K562 (cell line): ENCODE data around the gene TNFAIP3. TPM values are rescaled to one million over a fixed set of nuclear protein-coding genes. Genes with fewer than 3 reads are reported as not detected.
A peak's percentile ranks its signal among the peaks of the same experiment; 100 is the strongest.

Experiments used
- CBFB ChIP-seq: sonication (generic); formaldehyde crosslinking; IDR thresholded peaks from 2 replicates; pipeline ENCODE4 v1.4.0; 2020; ENCODE audit warnings: mild to moderate bottlenecking, missing genetic modification reagents
- CBX3 ChIP-seq, 2 experiments: IDR thresholded peaks; 1 replicate in 1 of 2; 2 replicates in 1 of 2; pipeline ENCODE4 v1.6.1; 2012; ENCODE audit warnings: inconsistent platforms in 2 of 2, low read length in 2 of 2, borderline replicate concordance in 1 of 2, control low read depth in 1 of 2
- CREB1 ChIP-seq, 2 experiments: sonication (generic) in 1 of 2; formaldehyde crosslinking in 1 of 2; IDR thresholded peaks; 2 replicates each; pipeline versions ENCODE4 v1.6.1 to v1.8.0; 2012 to 2022; ENCODE audit warnings: inconsistent platforms in 1 of 2, mild to moderate bottlenecking in 1 of 2, missing genetic modification reagents in 1 of 2, moderate library complexity in 1 of 2
- CUX1 ChIP-seq: fragments of 200-800 bp; sonication (Bioruptor generic); IDR thresholded peaks from 2 replicates; pipeline ENCODE4 v1.6.1; 2016; ENCODE audit warnings: missing genetic modification characterization, missing compliant biosample characterization
- DDX20 ChIP-seq: fragments of 450-650 bp; IDR thresholded peaks from 2 replicates; pipeline ENCODE4 v1.6.1; 2016; ENCODE audit warnings: missing genetic modification characterization, low read depth, mild to moderate bottlenecking, missing compliant biosample characterization, moderate library complexity
- DNMT1 ChIP-seq: fragments of 450-650 bp; IDR thresholded peaks from 2 replicates; pipeline ENCODE4 v1.6.1; 2016; ENCODE audit warnings: antibody characterized with exemption, mild to moderate bottlenecking
- EP400 ChIP-seq: fragments of 450-650 bp; IDR thresholded peaks from 2 replicates; pipeline ENCODE4 v1.6.1; 2017; ENCODE audit warnings: antibody characterized with exemption, mild to moderate bottlenecking, moderate library complexity
- ETV5 ChIP-seq: sonication (generic); formaldehyde crosslinking; IDR thresholded peaks from 2 replicates; pipeline ENCODE4 v1.4.0; 2020; ENCODE audit warnings: low read depth, mild to moderate bottlenecking, missing genetic modification reagents
- HBP1 ChIP-seq: fragments of 450-650 bp; formaldehyde crosslinking; IDR thresholded peaks from 2 replicates; pipeline ENCODE4 v1.4.0; 2022; ENCODE audit warnings: missing genetic modification characterization
- HMG20B ChIP-seq: fragments of 250-450 bp; sonication (Bioruptor Pico); IDR thresholded peaks from 2 replicates; pipeline ENCODE4 v1.5.0; 2021; ENCODE audit warnings: mild to moderate bottlenecking
- KLF6 ChIP-seq: fragments of 250-450 bp; sonication (Bioruptor Pico); IDR thresholded peaks from 2 replicates; pipeline ENCODE4 v1.4.0; 2020; ENCODE audit warnings: mild to moderate bottlenecking, moderate library complexity, borderline replicate concordance
- PHF21A ChIP-seq: fragments of 450-650 bp; IDR thresholded peaks from 2 replicates; pipeline ENCODE4 v1.6.1; 2017; ENCODE audit warnings: low read depth, borderline replicate concordance
- SRSF3 ChIP-seq: fragments of 200-400 bp; formaldehyde crosslinking; IDR thresholded peaks from 2 replicates; pipeline ENCODE4 v1.6.1; 2016; ENCODE audit warnings: mild to moderate bottlenecking, low read length, moderate library complexity; ENCODE audit not compliant: insufficient read depth
- TAF1 ChIP-seq: IDR thresholded peaks from 2 replicates; pipeline ENCODE4 v1.6.1; 2011; ENCODE audit warnings: mild to moderate bottlenecking, low read length, moderate library complexity; ENCODE audit not compliant: insufficient read depth, control insufficient read depth, severe bottlenecking; ENCODE audit errors: extremely low read depth
- ZBTB9 ChIP-seq: fragments of 450-650 bp; formaldehyde crosslinking; IDR thresholded peaks from 2 replicates; pipeline ENCODE4 v1.4.0; 2020; ENCODE audit warnings: mild to moderate bottlenecking, moderate library complexity
- ZFPM2 ChIP-seq: fragments of 250-450 bp; sonication (Bioruptor Pico); IDR thresholded peaks from 2 replicates; pipeline ENCODE4 v1.5.1; 2022; ENCODE audit warnings: mild to moderate bottlenecking
- ZNF316 ChIP-seq: fragments of 450-650 bp; IDR thresholded peaks from 2 replicates; pipeline ENCODE4 v1.6.1; 2016
- ZNF347 ChIP-seq: fragments of 450-650 bp; formaldehyde crosslinking; IDR thresholded peaks from 2 replicates; pipeline ENCODE4 v1.4.0; 2020; ENCODE audit warnings: low read depth, mild to moderate bottlenecking, moderate library complexity
- ZNF764 ChIP-seq: fragments of 250-450 bp; sonication (Bioruptor Pico); IDR thresholded peaks from 2 replicates; pipeline ENCODE4 v1.4.0; 2020; ENCODE audit warnings: low read depth, mild to moderate bottlenecking, moderate library complexity
- polyA plus RNA-seq, 8 experiments: library from polyadenylated mRNA; depleted of rRNA in 4 of 8; stranded (reverse) in 5 of 8; unstranded in 3 of 8; fragments of >200 nt; fragmentation: Nextera tagmentation in 2 of 8; fragmentation: Illumina TruSeq in 1 of 8; extraction: Ambion mirVana in 2 of 8; extraction: Trizol in 1 of 8; gene quantifications; 2 replicates each; pipeline versions ENCODE4 v1.2.1 to v1.2.3, GENCODE V29; 2011 to 2014; ENCODE audit warnings: inconsistent platforms in 1 of 8, missing spikeins in 1 of 8
- total RNA-seq, 7 experiments: library from RNA; depleted of rRNA in 6 of 7; stranded (reverse); fragments of >200 nt in 6 of 7; fragmentation: Illumina TruSeq in 2 of 7; extraction: Trizol in 2 of 7; gene quantifications; 2 replicates each; pipeline versions ENCODE4 v1.2.1 to v1.2.3, GENCODE V29; 2011 to 2021; ENCODE audit warnings: low replicate concordance in 1 of 7
- TF ChIP-seq, protein P1 (sequence below): IDR thresholded peaks from 2 replicates; pipeline ENCODE4 v1.6.1; 2011; ENCODE audit not compliant: insufficient read length; ENCODE audit errors: extremely low read depth

Gene TNFAIP3
- total and polyA plus RNA-seq, 9 of the 15 experiments (the other 6 are each of a cell fraction or from before 2014, with no cell fraction given): 0.79 to 17.0 (median 6.4) TPM

DNA sequence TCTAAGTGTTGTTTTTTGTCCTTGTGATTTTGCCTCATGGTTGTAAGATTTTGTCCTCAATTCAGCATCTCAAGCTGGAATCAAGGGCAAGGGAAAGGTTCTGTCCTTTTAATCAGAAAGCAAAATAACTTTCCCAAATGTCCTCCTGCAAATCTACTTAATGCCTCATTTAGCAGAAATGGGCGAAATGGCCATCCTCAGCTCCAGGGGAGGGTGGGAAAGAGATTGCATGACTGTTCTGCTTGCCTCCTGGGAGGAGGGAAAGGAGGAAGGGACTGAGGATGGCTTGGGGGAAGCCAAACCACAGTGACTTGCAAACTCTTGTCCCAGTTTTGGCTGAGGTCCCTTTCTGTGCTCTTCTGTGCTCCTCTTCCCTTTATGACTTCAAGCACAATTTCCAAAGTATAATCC is 43.4 kb downstream of the TNFAIP3 start (continued):
- TF ChIP-seq CUX1 (CRISPR knock-in tag) (no peak), ZBTB9 (CRISPR knock-in tag) (no peak; the same call in 1 of the 2 replicates), TAF1 (no peak), CREB1 (IDR thresholded peaks at IDR 0.05) (no peak), CREB1 (CRISPR knock-in tag; IDR thresholded peaks at IDR 0.05) (no peak), CBFB (CRISPR knock-in tag) (peak; percentile 93), KLF6 (CRISPR knock-in tag) (peak; percentile 85; the same call in 1 of the 2 replicates), ETV5 (CRISPR knock-in tag) (no peak), ZNF764 (CRISPR knock-in tag) (no peak), ZNF347 (no peak), DNMT1 (no peak), CBX3 (IDR thresholded peaks at IDR 0.05; ENCODE audit: borderline replicate concordance in 1 of 2, low read length in 2 of 2) (peak in 1 of 2 experiments; percentile 91; a peak in 1 of 3 replicates), EP400 (peak; percentile 62), DDX20 (tag) (peak; percentile 61; the same call in 1 of the 2 replicates), ZFPM2 (CRISPR knock-in tag) (no peak), ZNF316 (peak; percentile 96), PHF21A (no peak), HBP1 (peak; percentile 88), SRSF3 (no peak), HMG20B (CRISPR knock-in tag) (no peak)
- TF ChIP-seq, protein P1, sequence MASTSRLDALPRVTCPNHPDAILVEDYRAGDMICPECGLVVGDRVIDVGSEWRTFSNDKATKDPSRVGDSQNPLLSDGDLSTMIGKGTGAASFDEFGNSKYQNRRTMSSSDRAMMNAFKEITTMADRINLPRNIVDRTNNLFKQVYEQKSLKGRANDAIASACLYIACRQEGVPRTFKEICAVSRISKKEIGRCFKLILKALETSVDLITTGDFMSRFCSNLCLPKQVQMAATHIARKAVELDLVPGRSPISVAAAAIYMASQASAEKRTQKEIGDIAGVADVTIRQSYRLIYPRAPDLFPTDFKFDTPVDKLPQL: no peak
